H1 (cell line): Measurements from ENCODE around the gene SATL1. TPM values are rescaled to one million over a fixed set of nuclear protein-coding genes. Genes with fewer than 3 reads are reported as not detected.

Source experiments
- CTCF ChIA-PET: fragments of 300-600 bp; sonication (Branson Sonifier 250); formaldehyde crosslinking; loops from one replicate; lab custom pipeline; 2021; ENCODE audit not compliant: partially characterized antibody; lab: Charles Lee
- POLR2A ChIA-PET: fragments of 300-600 bp; sonication (Branson Sonifier 250); formaldehyde crosslinking; loops from one replicate; lab custom pipeline; 2021; ENCODE audit warnings: inconsistent platforms; ENCODE audit not compliant: partially characterized antibody; lab: Charles Lee
- DNase-seq, 2 experiments: peaks; one replicate each; pipeline versions ENCODE4 v3.0.0 to v3.0.0-alpha.2; 2010 to 2022; ENCODE audit warnings: low spot score in 2 of 2, low read depth in 1 of 2, mixed read lengths in 1 of 2
- FAIRE-seq: peaks from 2 replicates; lab custom pipeline; 2011; peaks lifted over from hg19 to GRCh38; lab: Jason Lieb, UNC
- H2AFZ ChIP-seq: 2 replicates; pipeline ENCODE4 v1.8.1; 2012; ENCODE audit warnings: low read length, inconsistent platforms
- H2AK5ac ChIP-seq: 2 replicates; pipeline ENCODE4 v1.6.1; 2013; ENCODE audit warnings: low read depth, low read length
- H2BK120ac ChIP-seq: replicated peaks from 2 replicates; pipeline ENCODE3; 2013; ENCODE audit warnings: low read depth, low read length, inconsistent platforms
- H2BK12ac ChIP-seq: 2 replicates; pipeline ENCODE4 v1.6.1; 2013; ENCODE audit warnings: low read depth, low read length
- H2BK15ac ChIP-seq: 2 replicates; pipeline ENCODE4 v1.6.1; 2013; ENCODE audit warnings: low read length
- H2BK20ac ChIP-seq: 2 replicates; pipeline ENCODE4 v1.6.1; 2013; ENCODE audit warnings: low read length
- H2BK5ac ChIP-seq: 2 replicates; pipeline ENCODE4 v1.6.1; 2013; ENCODE audit warnings: low read depth, low read length
- H3K14ac ChIP-seq: 2 replicates; pipeline ENCODE4 v1.6.1; 2013; ENCODE audit warnings: inconsistent platforms; ENCODE audit not compliant: insufficient read length
- H3K18ac ChIP-seq: 2 replicates; pipeline ENCODE4 v1.6.1; 2013; ENCODE audit warnings: low read length; ENCODE audit errors: extremely low read depth
- H3K23ac ChIP-seq: 2 replicates; pipeline ENCODE4 v1.6.1; 2013; ENCODE audit warnings: inconsistent platforms; ENCODE audit not compliant: insufficient read length
- H3K23me2 ChIP-seq: 2 replicates; pipeline ENCODE4 v1.6.1; 2013; ENCODE audit warnings: low read depth, low read length
- H3K27ac ChIP-seq: 2 replicates; pipeline ENCODE4 v1.6.1; 2011; ENCODE audit warnings: low read depth, low read length, inconsistent platforms
- H3K27me3 ChIP-seq, 4 experiments: replicated peaks in 1 of 4; 1 replicate in 1 of 4; 2 replicates in 3 of 4; pipeline versions ENCODE4 v1.6.1 to v1.8.1; 2011 to 2013; ENCODE audit warnings: low read length in 3 of 4, mild to moderate bottlenecking in 3 of 4, inconsistent platforms in 2 of 4, mixed read lengths in 2 of 4, moderate library complexity in 1 of 4; ENCODE audit not compliant: control insufficient read depth in 3 of 4, insufficient read depth in 3 of 4; ENCODE audit errors: extremely low read depth in 1 of 4
- H3K36me3 ChIP-seq, 4 experiments: 2 replicates each; pipeline versions ENCODE4 v1.6.1 to v1.8.1; 2011 to 2013; ENCODE audit warnings: mild to moderate bottlenecking in 4 of 4, low read length in 3 of 4, moderate library complexity in 2 of 4, control low read depth in 1 of 4, inconsistent platforms in 1 of 4; ENCODE audit not compliant: insufficient read depth in 4 of 4, control insufficient read depth in 2 of 4
- H3K4ac ChIP-seq: replicated peaks from 2 replicates; pipeline ENCODE3; 2013; ENCODE audit warnings: low read length, low read depth, mixed read lengths, inconsistent platforms; ENCODE audit not compliant: insufficient read length
- H3K4me1 ChIP-seq, 4 experiments: replicated peaks in 1 of 4; 1 replicate in 1 of 4; 2 replicates in 3 of 4; pipeline versions ENCODE4 v1.6.1 to v1.8.1; 2011 to 2013; ENCODE audit warnings: low read length in 3 of 4, inconsistent platforms in 2 of 4, mixed read lengths in 1 of 4; ENCODE audit not compliant: insufficient read depth in 4 of 4, control insufficient read depth in 3 of 4
- H3K4me2 ChIP-seq, 2 experiments: 2 replicates each; pipeline versions ENCODE4 v1.6.1 to v1.8.1; 2011 to 2013; ENCODE audit warnings: low read depth in 2 of 2, low read length in 2 of 2, control low read depth in 1 of 2, inconsistent platforms in 1 of 2, mild to moderate bottlenecking in 1 of 2; ENCODE audit not compliant: insufficient read depth in 1 of 2
- H3K4me3 ChIP-seq, 4 experiments: fragments of 200-600, 300-600 bp in 1 of 4; sonication (generic), shearing (Covaris generic), sonication (Bioruptor Twin) in 1 of 4; 2 replicates each; pipeline versions ENCODE4 v1.5.1 to v1.8.1; 2011 to 2016; ENCODE audit warnings: low read length in 4 of 4, low read depth in 3 of 4, control low read depth in 2 of 4, inconsistent platforms in 2 of 4, mild to moderate bottlenecking in 2 of 4, mixed read lengths in 1 of 4, moderate library complexity in 1 of 4; ENCODE audit not compliant: insufficient read depth in 2 of 4; ENCODE audit errors: extremely low read depth in 1 of 4
- H3K56ac ChIP-seq: replicated peaks from 2 replicates; pipeline ENCODE3; 2013; ENCODE audit warnings: low read depth, mild to moderate bottlenecking, mixed read lengths, low read length, inconsistent platforms; ENCODE audit not compliant: insufficient read length
- H3K79me1 ChIP-seq: 2 replicates; pipeline ENCODE4 v1.6.1; 2013; ENCODE audit warnings: low read depth, low read length, control low read depth
- H3K79me2 ChIP-seq, 2 experiments: 2 replicates each; pipeline versions ENCODE4 v1.6.1 to v1.8.1; 2012 to 2013; ENCODE audit warnings: low read length in 2 of 2, mild to moderate bottlenecking in 2 of 2, inconsistent platforms in 1 of 2; ENCODE audit not compliant: insufficient read depth in 2 of 2, control insufficient read depth in 1 of 2
- H3K9ac ChIP-seq, 4 experiments: replicated peaks in 1 of 4; 1 replicate in 1 of 4; 2 replicates in 3 of 4; pipeline versions ENCODE4 v1.6.1 to v1.8.1; 2011 to 2013; ENCODE audit warnings: low read depth in 3 of 4, low read length in 3 of 4, control low read depth in 2 of 4, mild to moderate bottlenecking in 2 of 4, moderate library complexity in 2 of 4, inconsistent platforms in 1 of 4; ENCODE audit errors: extremely low read depth in 1 of 4
- H3K9me3 ChIP-seq, 2 experiments: 2 replicates each; pipeline versions ENCODE4 v1.6.1 to v1.8.1; 2012 to 2013; ENCODE audit warnings: mild to moderate bottlenecking in 2 of 2, moderate library complexity in 2 of 2, control low read depth in 1 of 2, inconsistent platforms in 1 of 2, low read depth in 1 of 2, low read length in 1 of 2, mixed read lengths in 1 of 2; ENCODE audit not compliant: insufficient read depth in 2 of 2
- H4K20me1 ChIP-seq, 2 experiments: replicated peaks in 1 of 2; 2 replicates each; pipeline versions ENCODE3 to v1.8.1; 2011 to 2013; ENCODE audit warnings: inconsistent platforms in 2 of 2, low read length in 2 of 2, mild to moderate bottlenecking in 1 of 2; ENCODE audit not compliant: insufficient read depth in 2 of 2, control insufficient read depth in 1 of 2
- H4K5ac ChIP-seq: 2 replicates; pipeline ENCODE4 v1.6.1; 2013; ENCODE audit warnings: low read length, low read depth, mixed read lengths, inconsistent platforms; ENCODE audit not compliant: insufficient read length
- H4K8ac ChIP-seq: 2 replicates; pipeline ENCODE4 v1.8.0; 2013; ENCODE audit warnings: mild to moderate bottlenecking, moderate library complexity, low read length, inconsistent platforms; ENCODE audit not compliant: insufficient read depth; ENCODE audit errors: extremely low read depth
- H4K91ac ChIP-seq: replicated peaks from 2 replicates; pipeline ENCODE3; 2013; ENCODE audit warnings: low read length, mixed read lengths, inconsistent platforms; ENCODE audit not compliant: insufficient read length
- CEBPB ChIP-seq: IDR thresholded peaks from 2 replicates; pipeline ENCODE4 v1.6.1; 2012; ENCODE audit warnings: low read depth, low read length
- CREB1 ChIP-seq: IDR thresholded peaks from 2 replicates; pipeline ENCODE4 v1.6.1; 2012; ENCODE audit warnings: inconsistent platforms
- CTBP2 ChIP-seq: IDR thresholded peaks from 2 replicates; pipeline ENCODE4 v1.7.0; 2011; ENCODE audit warnings: borderline replicate concordance, mild to moderate bottlenecking, moderate library complexity, mixed read lengths, low read length; ENCODE audit not compliant: insufficient read depth, insufficient read length
- EZH2 ChIP-seq: fragments of 200-600 bp; sonication (generic); IDR thresholded peaks from 2 replicates; pipeline ENCODE4 v1.7.1; 2012; ENCODE audit warnings: low read depth, mild to moderate bottlenecking, moderate library complexity, low read length, inconsistent platforms; ENCODE audit not compliant: severe bottlenecking
- HDAC2 ChIP-seq, 2 experiments: fragments of 300-600 bp in 1 of 2; sonication (generic) in 1 of 2; IDR thresholded peaks; 2 replicates each; pipeline ENCODE4 v1.6.1; 2011 to 2012; ENCODE audit warnings: low read depth in 2 of 2, low read length in 2 of 2, mild to moderate bottlenecking in 2 of 2, moderate library complexity in 2 of 2, borderline replicate concordance in 1 of 2, inconsistent platforms in 1 of 2
- KDM1A ChIP-seq: fragments of 200-600, 300-600 bp; sonication (generic); IDR thresholded peaks from 2 replicates; pipeline ENCODE4 v1.7.1; 2016; ENCODE audit warnings: mild to moderate bottlenecking, low read length, borderline replicate concordance
- MAFK ChIP-seq: IDR thresholded peaks from 2 replicates; pipeline ENCODE4 v1.6.1; 2012; ENCODE audit warnings: low read depth, mild to moderate bottlenecking, improper control_type of control experiment, low read length
- NRF1 ChIP-seq: IDR thresholded peaks from 2 replicates; pipeline ENCODE4 v1.6.1; 2011; ENCODE audit warnings: mild to moderate bottlenecking, low read depth, low read length, improper control_type of control experiment
- POLR2A ChIP-seq, 2 experiments: IDR thresholded peaks; 1 replicate in 1 of 2; 2 replicates in 1 of 2; pipeline ENCODE4 v1.6.1; 2011; ENCODE audit warnings: low read depth in 2 of 2, low read length in 2 of 2, mild to moderate bottlenecking in 2 of 2; ENCODE audit errors: control extremely low read depth in 1 of 2
- POU5F1 ChIP-seq: IDR thresholded peaks from 2 replicates; pipeline ENCODE4 v1.6.1; 2011; ENCODE audit warnings: low read depth, mild to moderate bottlenecking, low read length, moderate library complexity
- RFX5 ChIP-seq: IDR thresholded peaks from 2 replicates; pipeline ENCODE4 v1.6.1; 2011; ENCODE audit warnings: low read depth, low read length, improper control_type of control experiment, borderline replicate concordance
- RNF2 ChIP-seq: fragments of 200-900, 300-1000 bp; sonication (generic); IDR thresholded peaks from 2 replicates; pipeline ENCODE4 v1.7.1; 2016; ENCODE audit warnings: borderline replicate concordance, low read depth, mild to moderate bottlenecking, antibody characterized with exemption, low read length; ENCODE audit not compliant: poor library complexity, severe bottlenecking; ENCODE audit errors: missing control alignments
- SAP30 ChIP-seq: fragments of 300-600 bp; sonication (generic); IDR thresholded peaks from 2 replicates; pipeline ENCODE4 v1.7.1; 2012; ENCODE audit warnings: low read length, moderate library complexity, mild to moderate bottlenecking, inconsistent platforms; ENCODE audit not compliant: insufficient read depth, insufficient replicate concordance
- SIX5 ChIP-seq: IDR thresholded peaks from 2 replicates; pipeline ENCODE4 v1.6.1; 2011; ENCODE audit warnings: mild to moderate bottlenecking, low read depth, low read length
- WGBS, 2 experiments: shearing (Covaris generic) in 1 of 2; methylation state at CpG; one replicate each; pipeline versions ENCODE4 v1.1.6 to v1.1.7; 2013 to 2015; ENCODE audit warnings: low lambda C conversion rate in 2 of 2, mixed read lengths in 2 of 2, inconsistent platforms in 1 of 2, low coverage in 1 of 2, missing lambda C conversion rate in 1 of 2; ENCODE audit not compliant: insufficient replicate concordance in 2 of 2, insufficient coverage in 1 of 2, insufficient read length in 1 of 2; ENCODE audit errors: extremely low coverage in 1 of 2, missing lambda C conversion rate in 1 of 2; 5-methylcytosine and 5-hydroxymethylcytosine counted together
- polyA plus RNA-seq, 7 experiments: library from polyadenylated mRNA; depleted of rRNA in 3 of 7; stranded (reverse) in 5 of 7; unstranded in 2 of 7; fragments of >200 nt in 5 of 7; fragments of 200-250 nt in 2 of 7; gene quantifications; 1 replicate in 5 of 7; 2 replicates in 1 of 7; 4 replicates in 1 of 7; pipeline versions ENCODE4 v1.2.1 to v1.2.3, GENCODE V29; 2011 to 2013; ENCODE audit warnings: missing spikeins in 2 of 7, mixed read lengths in 2 of 7
- total RNA-seq: library from RNA; stranded (reverse); fragmentation: NEBNext Ultra II Directional; extraction: Animal tissue kit (Norgen Biotek cat#: 25700); gene quantifications from 2 replicates; pipeline ENCODE4 v1.2.1, GENCODE V29; 2021

SATL1 gene
- total and polyA plus RNA-seq, 2 of the 8 experiments (the other 6 are each of a cell fraction or from before 2014, with no cell fraction given), result 0.06 to 0.17 TPM

GRCh38 chrX:85223359-85223758, 20.2 kb downstream of the SATL1 start:
- no peak overlapping the region for H4K8ac ChIP-seq
- no peak overlapping the region for H2BK5ac ChIP-seq
- H2BK15ac ChIP-seq, result no peak overlapping the region
- H2AK5ac ChIP-seq, result no peak overlapping the region
- no peak overlapping the region for H4K5ac ChIP-seq
- H3K4me3 ChIP-seq, result no peak overlapping the region
- H3K27ac ChIP-seq, result no peak overlapping the region
- H3K4me1 ChIP-seq, result no peaks in the 10 kb centered on the region
- no peak overlapping the region for H2BK120ac ChIP-seq
- H2BK12ac ChIP-seq, result no peak overlapping the region
- no peaks in the 10 kb centered on the region for H4K20me1 ChIP-seq
- ChIA-PET CTCF (no interaction called here), POLR2A (no interaction called here)
- H3K9me3 ChIP-seq, result no peaks in the 10 kb centered on the region
- H3K4ac ChIP-seq, result no peak overlapping the region
- no peak overlapping the region for H4K91ac ChIP-seq
- no peak overlapping the region for H3K4me2 ChIP-seq
- no peak overlapping the region for H2AFZ ChIP-seq
- no peak overlapping the region for H3K23ac ChIP-seq
- no peaks in the 10 kb centered on the region for H3K79me2 ChIP-seq
- WGBS, 2 experiments, result 94% methylated on average over 2 of the region's 2 CpGs; no CpG with 5 or more reads in 1 of the 2 experiments
- no peak for FAIRE-seq
- no peak overlapping the region for H3K18ac ChIP-seq
- H3K9ac ChIP-seq, result no peak overlapping the region
- H3K23me2 ChIP-seq, result no peaks in the 10 kb centered on the region
- H3K56ac ChIP-seq, result no peak overlapping the region
- H3K79me1 ChIP-seq, result no peaks in the 10 kb centered on the region
- no peak for DNase-seq
- no peak overlapping the region for H3K14ac ChIP-seq
- no peaks in the 10 kb centered on the region for H3K27me3 ChIP-seq
- H2BK20ac ChIP-seq, result no peak overlapping the region
- TF ChIP-seq CTBP2 (no peak), SIX5 (no peak), POU5F1 (no peak), SAP30 (no peak), EZH2 (no peak), CREB1 (no peak), MAFK (no peak), NRF1 (no peak), RNF2 (no peak), RFX5 (no peak), HDAC2 (IDR thresholded peaks at IDR 0.05; ENCODE audit: borderline replicate concordance in 1 of 2, low read depth in 2 of 2, low read length in 2 of 2) (no peak), POLR2A (IDR thresholded peaks at IDR 0.05; ENCODE audit: control extremely low read depth in 1 of 2, low read depth in 2 of 2, low read length in 2 of 2) (no peak), CEBPB (no peak), KDM1A (no peak)
- TF ChIP-seq, all 59 proteins: peak for 0
- H3K36me3 ChIP-seq, result no peaks in the 10 kb centered on the region
